ENCODE measurements around the gene NOL4. TPM values are rescaled to one million over a fixed set of nuclear protein-coding genes. Genes with fewer than 3 reads are reported as not detected.

Gene NOL4
- total RNA-seq, 1 donor from 2014 or later = not detected

- H3K36me3 Mint-ChIP-seq (ENCODE audit: unreplicated experiment) = no peaks in the 10 kb centered on the region
- no peak overlapping the region for H3K4me3 Mint-ChIP-seq (ENCODE audit: unreplicated experiment)
- TF ChIP-seq CTCF (IDR thresholded peaks at IDR 0.05) = no peak
- H3K9me3 Mint-ChIP-seq (ENCODE audit: unreplicated experiment) = no peaks in the 10 kb centered on the region
- peaks cover 24% of the 10 kb centered on the region for H3K4me1 Mint-ChIP-seq (ENCODE audit: unreplicated experiment)
- no peak for DNase-seq (ENCODE audit: extremely low spot score, unreplicated experiment)
- peaks cover 75% of the 10 kb centered on the region for H3K27me3 Mint-ChIP-seq (ENCODE audit: unreplicated experiment)
- no peak overlapping the region for H3K27ac Mint-ChIP-seq (ENCODE audit: unreplicated experiment)
Observed at GRCh38 chr18:34219651-34220050, 5.1 kb downstream of the NOL4 start.

- Mint-ChIP-seq H3K4me1 (ENCODE audit: unreplicated experiment) (no peaks in the 10 kb centered on the region), H3K27me3 (ENCODE audit: unreplicated experiment) (peaks cover 25% of the 10 kb centered on the region), H3K9me3 (ENCODE audit: unreplicated experiment) (peaks cover 2% of the 10 kb centered on the region), H3K27ac (ENCODE audit: unreplicated experiment) (no peak overlapping the region), H3K36me3 (ENCODE audit: unreplicated experiment) (no peaks in the 10 kb centered on the region), H3K4me3 (ENCODE audit: unreplicated experiment) (no peak overlapping the region)
- TF ChIP-seq CTCF (IDR thresholded peaks at IDR 0.05) = no peak
- DNase-seq (ENCODE audit: extremely low spot score, unreplicated experiment) = no peak
Observed at GRCh38 chr18:34212511-34212910, 12.2 kb downstream of the NOL4 start.

- Mint-ChIP-seq H3K9me3 (ENCODE audit: unreplicated experiment) (peaks cover 12% of the 10 kb centered on the region), H3K27ac (ENCODE audit: unreplicated experiment) (no peak overlapping the region), H3K4me1 (ENCODE audit: unreplicated experiment) (no peaks in the 10 kb centered on the region), H3K36me3 (ENCODE audit: unreplicated experiment) (peaks cover 3% of the 10 kb centered on the region), H3K4me3 (ENCODE audit: unreplicated experiment) (no peak overlapping the region), H3K27me3 (ENCODE audit: unreplicated experiment) (peaks cover 29% of the 10 kb centered on the region)
- no peak for TF ChIP-seq CTCF (IDR thresholded peaks at IDR 0.05)
- no peak for DNase-seq (ENCODE audit: extremely low spot score, unreplicated experiment)
Observed at GRCh38 chr18:34207344-34207851, 17.3 kb downstream of the NOL4 start.

- H3K27ac Mint-ChIP-seq (ENCODE audit: unreplicated experiment) = no peak overlapping the region
- no peaks in the 10 kb centered on the region for H3K4me1 Mint-ChIP-seq (ENCODE audit: unreplicated experiment)
- H3K4me3 Mint-ChIP-seq (ENCODE audit: unreplicated experiment) = no peak overlapping the region
- DNase-seq (ENCODE audit: extremely low spot score, unreplicated experiment) = no peak
- peaks cover 29% of the 10 kb centered on the region for H3K27me3 Mint-ChIP-seq (ENCODE audit: unreplicated experiment)
- H3K36me3 Mint-ChIP-seq (ENCODE audit: unreplicated experiment) = peaks cover 3% of the 10 kb centered on the region
- no peak for TF ChIP-seq CTCF (IDR thresholded peaks at IDR 0.05)
- H3K9me3 Mint-ChIP-seq (ENCODE audit: unreplicated experiment) = peaks cover 12% of the 10 kb centered on the region
Observed at GRCh38 chr18:34203866-34204265, 20.8 kb downstream of the NOL4 start.

- Mint-ChIP-seq H3K27ac (ENCODE audit: unreplicated experiment) (no peak overlapping the region), H3K27me3 (ENCODE audit: unreplicated experiment) (peaks cover 4% of the 10 kb centered on the region), H3K4me3 (ENCODE audit: unreplicated experiment) (no peak overlapping the region), H3K9me3 (ENCODE audit: unreplicated experiment) (peaks cover 7% of the 10 kb centered on the region), H3K36me3 (ENCODE audit: unreplicated experiment) (no peaks in the 10 kb centered on the region), H3K4me1 (ENCODE audit: unreplicated experiment) (peaks cover 5% of the 10 kb centered on the region)
- DNase-seq (ENCODE audit: extremely low spot score, unreplicated experiment) = no peak
- TF ChIP-seq CTCF (IDR thresholded peaks at IDR 0.05) = no peak
Observed at GRCh38 chr18:34196256-34196655, 28.5 kb downstream of the NOL4 start.
